GM12878 (cell line): ENCODE results near the gene RRAGD. TPM values are rescaled to one million over a fixed set of nuclear protein-coding genes. Genes with fewer than 3 reads are reported as not detected.

ENCODE experiments used
- ATAC-seq: fragments of 200-7000 bp; cut with Tn5 transposase; 3 replicates; pipeline ENCODE4 v1.9.1; 2020; ENCODE audit warnings: mild to moderate bottlenecking, moderate library complexity
- BruUV-seq: library from RNA; stranded (reverse); fragments of 400-500 nt; replicated peaks from 2 replicates; lab custom pipeline; 2021; lab: Mats Ljungman, UMichigan
- CTCF ChIA-PET: fragments of 300-600 bp; sonication (Branson Sonifier 250); formaldehyde crosslinking; extraction: SDS; loops from one replicate; lab custom pipeline; 2021; ENCODE audit warnings: inconsistent platforms; lab: Yijun Ruan, JAX
- POLR2A ChIA-PET: fragments of 350-600 bp; formaldehyde crosslinking; extraction: SDS; loops from one replicate; lab custom pipeline; 2021; ENCODE audit warnings: inconsistent platforms; lab: Charles Lee
- RAD21 ChIA-PET: fragments of 300-600 bp; sonication (Branson Sonifier 250); formaldehyde crosslinking; loops from one replicate; lab custom pipeline; 2023; ENCODE audit warnings: antibody characterized with exemption; ENCODE audit not compliant: unreplicated experiment; lab: Charles Lee
- SMC1A ChIA-PET: fragments of 300-600 bp; sonication (Branson Sonifier 250); formaldehyde crosslinking; loops from one replicate; lab custom pipeline; 2023; ENCODE audit not compliant: unreplicated experiment, uncharacterized antibody; lab: Charles Lee
- DNase-seq: peaks from one replicate; pipeline ENCODE4 v3.0.0-alpha.2; 2011; ENCODE audit warnings: low read depth, low spot score
- FAIRE-seq: peaks from 3 replicates; lab custom pipeline; 2011; peaks lifted over from hg19 to GRCh38; lab: Jason Lieb, UNC
- H2AFZ ChIP-seq: 2 replicates; pipeline ENCODE4 v1.6.0; 2011; ENCODE audit warnings: low read depth, low read length, control low read depth; ENCODE audit not compliant: control insufficient read depth
- H3K27ac ChIP-seq: 2 replicates; pipeline ENCODE4 v1.5.1; 2011; ENCODE audit warnings: control low read depth; ENCODE audit not compliant: control insufficient read depth, insufficient read depth
- H3K27me3 ChIP-seq, 2 experiments: replicated peaks in 1 of 2; 2 replicates each; pipeline versions ENCODE4 v1.6.0 to v1.6.1; 2011; ENCODE audit warnings: low read length in 1 of 2; ENCODE audit not compliant: control insufficient read depth in 2 of 2, insufficient read depth in 2 of 2
- H3K36me3 ChIP-seq, 2 experiments: 2 replicates each; pipeline ENCODE4 v1.5.1; 2011; ENCODE audit warnings: low read length in 1 of 2; ENCODE audit not compliant: control insufficient read depth in 2 of 2, insufficient read depth in 2 of 2
- H3K4me1 ChIP-seq: 2 replicates; pipeline ENCODE4 v1.6.1; 2011; ENCODE audit warnings: mild to moderate bottlenecking, low read length, moderate library complexity, mixed read lengths; ENCODE audit not compliant: control insufficient read depth, insufficient read depth
- H3K4me2 ChIP-seq: 2 replicates; pipeline ENCODE4 v1.6.0; 2011; ENCODE audit warnings: control low read depth; ENCODE audit not compliant: control insufficient read depth, insufficient read depth
- H3K4me3 ChIP-seq: fragments of 200-600 bp; sonication (generic); 2 replicates; pipeline ENCODE4 v1.5.1; 2016
- H3K79me2 ChIP-seq: 2 replicates; pipeline ENCODE4 v1.6.0; 2011; ENCODE audit warnings: low read length; ENCODE audit not compliant: control insufficient read depth, insufficient read depth
- H3K9ac ChIP-seq: 2 replicates; pipeline ENCODE4 v1.8.0; 2011; ENCODE audit warnings: low read length, control low read depth, mixed read lengths; ENCODE audit not compliant: control insufficient read depth, insufficient read depth
- H3K9me3 ChIP-seq: replicated peaks from 3 replicates; pipeline ENCODE4 v1.5.1; 2011; ENCODE audit warnings: mild to moderate bottlenecking, low read length; ENCODE audit not compliant: control insufficient read depth, insufficient read depth
- H4K20me1 ChIP-seq: 2 replicates; pipeline ENCODE4 v1.6.0; 2011; ENCODE audit not compliant: control insufficient read depth, insufficient read depth
- ATF7 ChIP-seq: fragments of 450-650 bp; IDR thresholded peaks from 2 replicates; pipeline ENCODE4 v1.6.1; 2016; ENCODE audit warnings: low read depth, mild to moderate bottlenecking
- CHD1 ChIP-seq: IDR thresholded peaks from 2 replicates; pipeline ENCODE4 v1.6.1; 2012; ENCODE audit warnings: low read depth, low read length, improper control_type of control experiment
- CREM ChIP-seq: IDR thresholded peaks from 2 replicates; pipeline ENCODE4 v1.6.1; 2014; ENCODE audit warnings: antibody characterized with exemption, low read depth
- PAX8 ChIP-seq: fragments of 450-650 bp; IDR thresholded peaks from 2 replicates; pipeline ENCODE4 v1.6.1; 2017; ENCODE audit warnings: mild to moderate bottlenecking, moderate library complexity
- RBBP5 ChIP-seq: fragments of 200-600 bp; sonication (generic); conservative IDR thresholded peaks from 2 replicates; pipeline ENCODE4 v1.6.1; 2016
- RCOR1 ChIP-seq: conservative IDR thresholded peaks from 2 replicates; pipeline ENCODE4 v1.6.1; 2012; ENCODE audit warnings: low read depth, low read length, improper control_type of control experiment
- RELA ChIP-seq: fragments of 450-650 bp; IDR thresholded peaks from 2 replicates; pipeline ENCODE4 v1.8.0; 2014; ENCODE audit warnings: borderline replicate concordance; ENCODE audit not compliant: partially characterized antibody
- SP1 ChIP-seq: IDR thresholded peaks from one replicate; pipeline ENCODE4 v1.6.1; 2011; ENCODE audit warnings: low read depth, low read length
- TCF12 ChIP-seq: IDR thresholded peaks from 2 replicates; pipeline ENCODE4 v1.6.1; 2011; ENCODE audit warnings: low read depth, mild to moderate bottlenecking, low read length
- WGBS: methylation state at CpG from one replicate; pipeline ENCODE4 v1.1.6; 2016; ENCODE audit warnings: low lambda C conversion rate; ENCODE audit not compliant: insufficient replicate concordance, insufficient coverage; ENCODE audit errors: missing lambda C conversion rate; 5-methylcytosine and 5-hydroxymethylcytosine counted together
- in situ Hi-C: fragments of 300-500 bp; cut with MboI; formaldehyde crosslinking; loops from 9 replicates; pipeline ENCODE4 v1.14.3; 2018; ENCODE audit warnings: mixed read lengths
- intact Hi-C: fragments of 100-400 bp; cut with micrococcal nuclease; formaldehyde crosslinking; loops from one replicate; pipeline ENCODE4 v1.14.2; 2022; ENCODE audit not compliant: unreplicated experiment
- polyA plus RNA-seq, 11 experiments: library from polyadenylated mRNA; depleted of rRNA in 4 of 11; unstranded in 6 of 11; stranded (reverse) in 5 of 11; fragments of >200 nt; fragmentation: Nextera tagmentation in 4 of 11; fragmentation: Illumina TruSeq in 1 of 11; extraction: Ambion mirVana in 4 of 11; extraction: Trizol in 1 of 11; gene quantifications; 1 replicate in 1 of 11; 2 replicates in 10 of 11; pipeline versions ENCODE4 v1.2.1 to v1.2.3, GENCODE V29; 2011 to 2016; ENCODE audit warnings: inconsistent platforms in 2 of 11, missing spikeins in 2 of 11, low read depth in 1 of 11
- total RNA-seq, 4 experiments: library from RNA; depleted of rRNA in 3 of 4; stranded (reverse); fragments of >200 nt in 3 of 4; fragmentation: Illumina TruSeq in 1 of 4; extraction: Trizol in 1 of 4; gene quantifications; 2 replicates each; pipeline versions ENCODE4 v1.2.1 to v1.2.3, GENCODE V29; 2013 to 2021
- TF ChIP-seq, protein P1 (sequence below): fragments of 450-650 bp; IDR thresholded peaks from 2 replicates; pipeline ENCODE4 v1.6.1; 2017; ENCODE audit warnings: mild to moderate bottlenecking, low read depth, inconsistent platforms; ENCODE audit not compliant: poor library complexity, severe bottlenecking
- TF ChIP-seq, protein P2 (sequence below): fragments of 450-650 bp; IDR thresholded peaks from 2 replicates; pipeline ENCODE4 v1.6.1; 2017; ENCODE audit warnings: mild to moderate bottlenecking, moderate library complexity
- TF ChIP-seq, protein P3 (sequence below): IDR thresholded peaks from 2 replicates; pipeline ENCODE4 v1.6.1; 2011; ENCODE audit warnings: low read depth, mild to moderate bottlenecking, low read length, moderate library complexity, borderline replicate concordance; ENCODE audit errors: extremely low read depth
- TF ChIP-seq, protein P4 (sequence below): fragments of 450-650 bp; IDR thresholded peaks from 2 replicates; pipeline ENCODE4 v1.6.1; 2017; ENCODE audit warnings: mild to moderate bottlenecking

Gene RRAGD
- total and polyA plus RNA-seq, 10 of the 15 experiments (the other 5 are each of a cell fraction or from before 2014, with no cell fraction given) = 4.6 to 17.4 (median 8.5) TPM

DNA sequence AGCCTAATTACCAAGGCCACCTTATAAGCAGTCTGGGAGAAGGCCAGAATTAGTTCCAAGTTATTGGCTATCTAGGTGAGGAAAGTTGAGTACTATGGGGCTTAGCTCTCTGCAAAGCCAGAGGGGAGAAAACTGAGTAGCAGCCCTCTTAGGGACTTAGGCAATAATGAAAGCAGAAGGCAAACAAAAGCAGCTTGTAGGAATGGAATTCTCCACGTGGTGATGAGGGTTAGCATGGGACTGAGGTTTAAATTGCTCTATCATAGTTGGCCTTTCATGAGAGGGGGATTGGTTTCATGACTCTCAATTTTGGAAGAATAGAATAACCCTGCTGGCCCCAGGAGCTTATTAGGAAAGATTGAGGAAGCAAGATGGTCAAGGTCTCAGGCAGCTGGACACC, 52.5 kb downstream of the RRAGD start (continued):
- TF ChIP-seq, protein P1, sequence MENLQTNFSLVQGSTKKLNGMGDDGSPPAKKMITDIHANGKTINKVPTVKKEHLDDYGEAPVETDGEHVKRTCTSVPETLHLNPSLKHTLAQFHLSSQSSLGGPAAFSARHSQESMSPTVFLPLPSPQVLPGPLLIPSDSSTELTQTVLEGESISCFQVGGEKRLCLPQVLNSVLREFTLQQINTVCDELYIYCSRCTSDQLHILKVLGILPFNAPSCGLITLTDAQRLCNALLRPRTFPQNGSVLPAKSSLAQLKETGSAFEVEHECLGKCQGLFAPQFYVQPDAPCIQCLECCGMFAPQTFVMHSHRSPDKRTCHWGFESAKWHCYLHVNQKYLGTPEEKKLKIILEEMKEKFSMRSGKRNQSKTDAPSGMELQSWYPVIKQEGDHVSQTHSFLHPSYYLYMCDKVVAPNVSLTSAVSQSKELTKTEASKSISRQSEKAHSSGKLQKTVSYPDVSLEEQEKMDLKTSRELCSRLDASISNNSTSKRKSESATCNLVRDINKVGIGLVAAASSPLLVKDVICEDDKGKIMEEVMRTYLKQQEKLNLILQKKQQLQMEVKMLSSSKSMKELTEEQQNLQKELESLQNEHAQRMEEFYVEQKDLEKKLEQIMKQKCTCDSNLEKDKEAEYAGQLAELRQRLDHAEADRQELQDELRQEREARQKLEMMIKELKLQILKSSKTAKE = no peak
- no peak for TF ChIP-seq RELA
- TF ChIP-seq SP1 = no peak
- TF ChIP-seq, all 136 proteins: peak for 0

DNA sequence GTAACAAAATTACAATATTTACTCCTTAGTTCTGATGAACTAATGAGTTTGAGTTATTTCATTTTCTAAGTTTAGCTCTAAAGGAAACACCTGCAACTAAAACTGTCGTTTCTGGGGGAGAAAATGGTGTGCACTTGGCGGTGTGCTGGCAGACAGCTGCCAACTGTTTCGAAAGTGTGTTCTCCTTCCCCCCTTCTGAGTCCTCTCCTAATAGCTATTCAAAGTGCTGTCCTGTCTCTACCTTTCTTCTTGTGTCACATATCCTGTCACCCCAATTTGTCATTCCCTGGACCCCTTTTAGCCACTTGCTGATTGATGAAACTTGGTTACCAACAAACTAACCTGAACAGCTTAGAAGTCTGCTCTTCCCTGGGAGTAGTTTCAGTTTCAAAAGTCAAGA, 54.7 kb downstream of the RRAGD start:
- ChIA-PET RAD21 (interaction anchor here (1.0 to 12.7 kb wide), 7 partner anchors 7 to 374 kb away, joined by 3 to 187 read pairs (median 18); partner anchors contain the start of gene PM20D2), SMC1A (interaction anchor here (0.8 to 12.6 kb wide), 14 partner anchors 7 to 277 kb away, joined by 3 to 252 read pairs (median 4); partner anchors contain the start of gene PNRC1), POLR2A (interaction anchor here (0.6 to 4.0 kb wide), 8 partner anchors 8 to 277 kb away, joined by 3 to 30 read pairs (median 8); partner anchors contain the start of gene PNRC1), CTCF (interaction anchor here (1.2 to 17.0 kb wide), 8 partner anchors 7 to 472 kb away, joined by 3 to 260 read pairs (median 20); partner anchors contain the start of gene CASP8AP2)
- peak overlapping the region; percentile 97 for H3K4me2 ChIP-seq
- in situ Hi-C loops (no loop called here), intact Hi-C loops (loop anchor here (2.0 to 10.0 kb wide), 2 partner anchors 277 to 457 kb away; partner anchors contain the start of genes MDN1 and PNRC1)
- peak overlapping the region; percentile 74 for H3K9ac ChIP-seq
- H3K4me1 ChIP-seq = peaks cover 70% of the 10 kb centered on the region
- peak overlapping the region; percentile 52 for H2AFZ ChIP-seq
- DNase-seq = peak; percentile 87
- peak overlapping the region; percentile 16; the same call in 1 of the 2 replicates for H3K4me3 ChIP-seq
- no TSS peak for BruUV-seq
- H3K27me3 ChIP-seq = no peaks in the 10 kb centered on the region
- peaks cover 31% of the 10 kb centered on the region for H3K79me2 ChIP-seq
- ATAC-seq = peak; percentile 43
- peak; percentile 82 for FAIRE-seq
- no peaks in the 10 kb centered on the region for H3K36me3 ChIP-seq
- H3K9me3 ChIP-seq = peaks cover 2% of the 10 kb centered on the region; the same call in 2 of the 3 replicates
- H3K27ac ChIP-seq = peak overlapping the region; percentile 97
- 0% methylated on average over 3 of the region's 3 CpGs for WGBS
- no peaks in the 10 kb centered on the region for H4K20me1 ChIP-seq
- TF ChIP-seq, protein P2, sequence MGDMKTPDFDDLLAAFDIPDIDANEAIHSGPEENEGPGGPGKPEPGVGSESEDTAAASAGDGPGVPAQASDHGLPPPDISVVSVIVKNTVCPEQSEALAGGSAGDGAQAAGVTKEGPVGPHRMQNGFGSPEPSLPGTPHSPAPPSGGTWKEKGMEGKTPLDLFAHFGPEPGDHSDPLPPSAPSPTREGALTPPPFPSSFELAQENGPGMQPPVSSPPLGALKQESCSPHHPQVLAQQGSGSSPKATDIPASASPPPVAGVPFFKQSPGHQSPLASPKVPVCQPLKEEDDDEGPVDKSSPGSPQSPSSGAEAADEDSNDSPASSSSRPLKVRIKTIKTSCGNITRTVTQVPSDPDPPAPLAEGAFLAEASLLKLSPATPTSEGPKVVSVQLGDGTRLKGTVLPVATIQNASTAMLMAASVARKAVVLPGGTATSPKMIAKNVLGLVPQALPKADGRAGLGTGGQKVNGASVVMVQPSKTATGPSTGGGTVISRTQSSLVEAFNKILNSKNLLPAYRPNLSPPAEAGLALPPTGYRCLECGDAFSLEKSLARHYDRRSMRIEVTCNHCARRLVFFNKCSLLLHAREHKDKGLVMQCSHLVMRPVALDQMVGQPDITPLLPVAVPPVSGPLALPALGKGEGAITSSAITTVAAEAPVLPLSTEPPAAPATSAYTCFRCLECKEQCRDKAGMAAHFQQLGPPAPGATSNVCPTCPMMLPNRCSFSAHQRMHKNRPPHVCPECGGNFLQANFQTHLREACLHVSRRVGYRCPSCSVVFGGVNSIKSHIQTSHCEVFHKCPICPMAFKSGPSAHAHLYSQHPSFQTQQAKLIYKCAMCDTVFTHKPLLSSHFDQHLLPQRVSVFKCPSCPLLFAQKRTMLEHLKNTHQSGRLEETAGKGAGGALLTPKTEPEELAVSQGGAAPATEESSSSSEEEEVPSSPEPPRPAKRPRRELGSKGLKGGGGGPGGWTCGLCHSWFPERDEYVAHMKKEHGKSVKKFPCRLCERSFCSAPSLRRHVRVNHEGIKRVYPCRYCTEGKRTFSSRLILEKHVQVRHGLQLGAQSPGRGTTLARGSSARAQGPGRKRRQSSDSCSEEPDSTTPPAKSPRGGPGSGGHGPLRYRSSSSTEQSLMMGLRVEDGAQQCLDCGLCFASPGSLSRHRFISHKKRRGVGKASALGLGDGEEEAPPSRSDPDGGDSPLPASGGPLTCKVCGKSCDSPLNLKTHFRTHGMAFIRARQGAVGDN = peak; percentile 54; the same call in 1 of the 2 replicates
- TF ChIP-seq PAX8 (no peak), RCOR1 (no peak), CREM (peak; percentile 76; the same call in 1 of the 2 replicates), RELA (no peak), TCF12 (peak; percentile 96), ATF7 (peak; percentile 58; the same call in 1 of the 2 replicates), RBBP5 (no peak), CHD1 (0 out of 2 replicates have a peak, but pooled peaks have one; percentile 46)
- TF ChIP-seq, protein P3, sequence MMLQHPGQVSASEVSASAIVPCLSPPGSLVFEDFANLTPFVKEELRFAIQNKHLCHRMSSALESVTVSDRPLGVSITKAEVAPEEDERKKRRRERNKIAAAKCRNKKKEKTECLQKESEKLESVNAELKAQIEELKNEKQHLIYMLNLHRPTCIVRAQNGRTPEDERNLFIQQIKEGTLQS = no peak
- TF ChIP-seq, protein P4, sequence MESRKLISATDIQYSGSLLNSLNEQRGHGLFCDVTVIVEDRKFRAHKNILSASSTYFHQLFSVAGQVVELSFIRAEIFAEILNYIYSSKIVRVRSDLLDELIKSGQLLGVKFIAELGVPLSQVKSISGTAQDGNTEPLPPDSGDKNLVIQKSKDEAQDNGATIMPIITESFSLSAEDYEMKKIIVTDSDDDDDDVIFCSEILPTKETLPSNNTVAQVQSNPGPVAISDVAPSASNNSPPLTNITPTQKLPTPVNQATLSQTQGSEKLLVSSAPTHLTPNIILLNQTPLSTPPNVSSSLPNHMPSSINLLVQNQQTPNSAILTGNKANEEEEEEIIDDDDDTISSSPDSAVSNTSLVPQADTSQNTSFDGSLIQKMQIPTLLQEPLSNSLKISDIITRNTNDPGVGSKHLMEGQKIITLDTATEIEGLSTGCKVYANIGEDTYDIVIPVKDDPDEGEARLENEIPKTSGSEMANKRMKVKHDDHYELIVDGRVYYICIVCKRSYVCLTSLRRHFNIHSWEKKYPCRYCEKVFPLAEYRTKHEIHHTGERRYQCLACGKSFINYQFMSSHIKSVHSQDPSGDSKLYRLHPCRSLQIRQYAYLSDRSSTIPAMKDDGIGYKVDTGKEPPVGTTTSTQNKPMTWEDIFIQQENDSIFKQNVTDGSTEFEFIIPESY = no peak
